OCI-M2 (cell line): ENCODE data around the gene PRMT6.
A peak's percentile ranks its signal among the peaks of the same experiment; 100 is the strongest.
"Not testable (repeated sequence)": the region's sequence is repeated elsewhere in the genome, so short reads cannot be mapped to it uniquely, and the experiment has no call there.

Experiments used
- DNase-seq: peaks from one replicate; lab custom pipeline; 2025; ENCODE audit not compliant: unreplicated experiment; lab: John Stamatoyannopoulos, UW

The PRMT6 gene

GRCh38 chr1:107091418-107091817, 34.9 kb downstream of the PRMT6 start:
- DNase-seq, result no peak

GRCh38 chr1:107093395-107093794, 36.9 kb downstream of the PRMT6 start:
- DNase-seq, result not testable (repeated sequence)

GRCh38 chr1:107095647-107096046, 39.2 kb downstream of the PRMT6 start:
- no peak for DNase-seq

GRCh38 chr1:107096690-107097089, 40.2 kb downstream of the PRMT6 start:
- DNase-seq, result peak; percentile 15

- no peak for DNase-seq
These were observed 42.5 kb downstream of the PRMT6 start for GRCh38 chr1:107098961-107099360.

GRCh38 chr1:107100331-107100984, 44.0 kb downstream of the PRMT6 start:
- no peak for DNase-seq

- DNase-seq, result no peak
These were observed 49.4 kb downstream of the PRMT6 start for GRCh38 chr1:107105914-107106313.
